Fibroblast of lung (primary cell): ENCODE data around the gene CORIN. TPM values are rescaled to one million over a fixed set of nuclear protein-coding genes. Genes with fewer than 3 reads are reported as not detected.

Experiments
- DNase-seq, 2 donors: peaks; one replicate each; pipeline versions ENCODE4 v3.0.0 to v3.0.0-alpha.2; 2010; ENCODE audit warnings: low read depth in 2 of 2
- H2AFZ ChIP-seq: 2 replicates; pipeline ENCODE4 v1.5.1; 2012; ENCODE audit warnings: low read length, control low read depth, inconsistent platforms
- H3K27ac ChIP-seq: 2 replicates; pipeline ENCODE4 v1.5.1; 2011; ENCODE audit warnings: low read length, control low read depth; ENCODE audit not compliant: insufficient read depth
- H3K27me3 ChIP-seq: 2 replicates; pipeline ENCODE4 v1.5.1; 2011; ENCODE audit warnings: mild to moderate bottlenecking, low read length; ENCODE audit not compliant: control insufficient read depth, insufficient read depth
- H3K36me3 ChIP-seq: 2 replicates; pipeline ENCODE4 v1.5.1; 2011; ENCODE audit warnings: low read length; ENCODE audit not compliant: control insufficient read depth, insufficient read depth
- H3K4me1 ChIP-seq: 2 replicates; pipeline ENCODE4 v1.5.1; 2011; ENCODE audit warnings: low read length; ENCODE audit not compliant: control insufficient read depth, insufficient read depth; ENCODE audit errors: extremely low read depth
- H3K4me2 ChIP-seq: 2 replicates; pipeline ENCODE4 v1.5.1; 2011; ENCODE audit warnings: low read length, control low read depth; ENCODE audit not compliant: insufficient read depth; ENCODE audit errors: extremely low read depth
- H3K4me3 ChIP-seq, 4 experiments: fragments of 200-600 bp in 1 of 4; sonication (generic) in 1 of 4; replicated peaks in 1 of 4; 2 replicates each; pipeline ENCODE4 v1.5.1; 2011 to 2016; ENCODE audit warnings: low read length in 4 of 4, low read depth in 3 of 4, mild to moderate bottlenecking in 3 of 4, control low read depth in 2 of 4, inconsistent platforms in 1 of 4, mixed read lengths in 1 of 4; ENCODE audit not compliant: insufficient read depth in 1 of 4; ENCODE audit errors: control extremely low read depth in 1 of 4
- H3K79me2 ChIP-seq: 2 replicates; pipeline ENCODE4 v1.5.1; 2012; ENCODE audit warnings: mild to moderate bottlenecking, low read length, inconsistent platforms; ENCODE audit not compliant: control insufficient read depth, insufficient read depth
- H3K9ac ChIP-seq: 2 replicates; pipeline ENCODE4 v1.5.1; 2011; ENCODE audit warnings: mild to moderate bottlenecking, low read length, control low read depth; ENCODE audit not compliant: insufficient read depth
- H3K9me3 ChIP-seq: 2 replicates; pipeline ENCODE4 v1.5.1; 2012; ENCODE audit warnings: low read depth, low read length; ENCODE audit not compliant: control insufficient read depth, insufficient read depth
- H4K20me1 ChIP-seq: 2 replicates; pipeline ENCODE4 v1.5.1; 2011; ENCODE audit warnings: low read length; ENCODE audit not compliant: control insufficient read depth, insufficient read depth; ENCODE audit errors: extremely low read depth
- CTCF ChIP-seq, 2 donors: IDR thresholded peaks in 1 of 2; conservative IDR thresholded peaks in 1 of 2; 1 replicate in 1 of 2; 2 replicates in 1 of 2; pipeline ENCODE4 v1.5.1; 2011 to 2012; ENCODE audit warnings: low read length in 2 of 2, control low read depth in 1 of 2, inconsistent platforms in 1 of 2, low read depth in 1 of 2, mild to moderate bottlenecking in 1 of 2
- EZH2 ChIP-seq: IDR thresholded peaks from 2 replicates; pipeline ENCODE4 v1.5.1; 2012; ENCODE audit warnings: low read length, control low read depth, mild to moderate bottlenecking; ENCODE audit errors: missing control alignments
- polyA plus RNA-seq, 2 donors: library from polyadenylated mRNA; depleted of rRNA in 1 of 2; stranded (reverse) in 1 of 2; unstranded in 1 of 2; fragments of >200 nt; gene quantifications; 2 replicates each; pipeline ENCODE4 v1.2.1, GENCODE V29; 2011 to 2012; ENCODE audit warnings: missing spikeins in 1 of 2
- total RNA-seq: library from RNA; depleted of rRNA; stranded (reverse); fragments of >200 nt; gene quantifications from 2 replicates; pipeline ENCODE4 v1.2.1, GENCODE V29; 2014

Gene CORIN
- total and polyA plus RNA-seq, 2 donors (not counting 1 experiment from before 2014, with no cell fraction given): 1.5 to 22.2 TPM

- Histone ChIP-seq H3K79me2 (no peaks in the 10 kb centered on the region), H3K9ac (no peak overlapping the region), H3K36me3 (no peaks in the 10 kb centered on the region), H4K20me1 (no peaks in the 10 kb centered on the region), H3K4me1 (no peaks in the 10 kb centered on the region), H3K27ac (no peak overlapping the region), H2AFZ (no peak overlapping the region), H3K4me2 (no peak overlapping the region), H3K27me3 (no peaks in the 10 kb centered on the region), H3K9me3 (no peaks in the 10 kb centered on the region), H3K4me3 (no peak overlapping the region)
- TF ChIP-seq CTCF (conservative IDR thresholded peaks at IDR 0.05 in 1 of 2, IDR thresholded peaks at IDR 0.05 in 1 of 2; ENCODE audit: low read depth in 1 of 2, low read length in 2 of 2) (peak; percentile 21 to 48), EZH2 (no peak)
- peak; percentile 15 to 41 for DNase-seq
These were observed 132.4 kb downstream of the CORIN start for GRCh38 chr4:47705326-47705981.

GRCh38 chr4:47704693-47705325 is 133.1 kb downstream of the CORIN start:
- no peaks in the 10 kb centered on the region for H3K27me3 ChIP-seq
- H3K27ac ChIP-seq: no peak overlapping the region
- DNase-seq: peak; percentile 3 to 51
- H2AFZ ChIP-seq: no peak overlapping the region
- H3K79me2 ChIP-seq: no peaks in the 10 kb centered on the region
- H3K36me3 ChIP-seq: no peaks in the 10 kb centered on the region
- no peak overlapping the region for H3K4me2 ChIP-seq
- no peaks in the 10 kb centered on the region for H4K20me1 ChIP-seq
- no peaks in the 10 kb centered on the region for H3K4me1 ChIP-seq
- TF ChIP-seq EZH2 (no peak), CTCF (conservative IDR thresholded peaks at IDR 0.05 in 1 of 2, IDR thresholded peaks at IDR 0.05 in 1 of 2; ENCODE audit: low read depth in 1 of 2, low read length in 2 of 2) (peak; percentile 36 to 64)
- H3K9me3 ChIP-seq: no peaks in the 10 kb centered on the region
- H3K4me3 ChIP-seq: no peak overlapping the region
- no peak overlapping the region for H3K9ac ChIP-seq

GRCh38 chr4:47703956-47704355 is 133.9 kb downstream of the CORIN start:
- no peak for TF ChIP-seq EZH2
- no peak for TF ChIP-seq CTCF (conservative IDR thresholded peaks at IDR 0.05 in 1 of 2, IDR thresholded peaks at IDR 0.05 in 1 of 2; ENCODE audit: low read depth in 1 of 2, low read length in 2 of 2)
- H3K4me3 ChIP-seq: no peak overlapping the region
- H2AFZ ChIP-seq: no peak overlapping the region
- no peak overlapping the region for H3K4me2 ChIP-seq
- H3K4me1 ChIP-seq: no peaks in the 10 kb centered on the region
- H3K79me2 ChIP-seq: no peaks in the 10 kb centered on the region
- H3K27ac ChIP-seq: no peak overlapping the region
- no peaks in the 10 kb centered on the region for H3K27me3 ChIP-seq
- no peaks in the 10 kb centered on the region for H4K20me1 ChIP-seq
- no peaks in the 10 kb centered on the region for H3K9me3 ChIP-seq
- DNase-seq: no peak
- no peaks in the 10 kb centered on the region for H3K36me3 ChIP-seq
- H3K9ac ChIP-seq: no peak overlapping the region
